ENCODE measurements around the gene NEURL1.
"Not testable (repeated sequence)": the region's sequence is repeated elsewhere in the genome, so short reads cannot be mapped to it uniquely, and the experiment has no call there.

Gene NEURL1

GRCh38 chr10:103519798-103520197 lies 26.3 kb downstream of the NEURL1 start:
- no peak for DNase-seq

DNA sequence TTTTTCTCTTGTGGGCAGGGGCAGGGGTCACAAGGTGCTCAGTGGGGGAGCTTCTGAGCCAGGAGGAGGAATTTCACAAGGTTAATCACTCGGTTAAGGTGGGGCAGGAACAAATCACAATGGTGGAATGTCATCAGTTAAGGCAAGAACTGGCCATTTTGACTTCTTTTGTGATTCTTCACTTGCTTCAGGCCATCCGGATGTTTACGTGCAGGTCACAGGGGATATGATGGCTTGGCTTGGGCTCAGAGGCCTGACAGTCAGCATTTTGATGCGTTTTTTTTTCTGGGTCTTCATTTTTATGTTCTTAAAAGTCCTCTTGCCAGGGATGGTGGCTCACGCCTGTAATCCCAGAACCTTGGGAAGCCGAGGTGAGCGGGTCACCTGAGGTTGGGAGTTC lies 28.5 kb downstream of the NEURL1 start:
- not testable (repeated sequence) for DNase-seq

DNA sequence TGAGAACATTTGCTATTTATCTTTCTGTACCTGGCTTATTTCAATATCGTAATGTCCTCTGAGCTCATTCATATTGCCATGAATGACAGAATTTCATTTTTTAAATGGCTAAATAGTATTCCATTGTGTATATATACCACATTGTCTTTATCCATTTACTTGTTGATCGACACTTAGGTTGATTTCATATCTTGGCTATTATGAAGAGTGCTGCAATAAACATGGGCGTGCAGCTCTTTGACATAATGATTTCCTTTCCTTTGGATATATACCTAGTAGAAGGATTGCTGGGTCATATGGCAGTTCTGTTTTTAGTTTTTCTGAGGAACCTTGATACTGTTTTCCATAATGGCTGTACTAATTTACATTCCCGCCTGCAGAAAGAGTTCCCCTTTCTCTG lies 30.2 kb downstream of the NEURL1 start:
- DNase-seq = no peak

- DNase-seq = no peak
These were observed 32.4 kb downstream of the NEURL1 start for GRCh38 chr10:103525901-103526300.

DNA sequence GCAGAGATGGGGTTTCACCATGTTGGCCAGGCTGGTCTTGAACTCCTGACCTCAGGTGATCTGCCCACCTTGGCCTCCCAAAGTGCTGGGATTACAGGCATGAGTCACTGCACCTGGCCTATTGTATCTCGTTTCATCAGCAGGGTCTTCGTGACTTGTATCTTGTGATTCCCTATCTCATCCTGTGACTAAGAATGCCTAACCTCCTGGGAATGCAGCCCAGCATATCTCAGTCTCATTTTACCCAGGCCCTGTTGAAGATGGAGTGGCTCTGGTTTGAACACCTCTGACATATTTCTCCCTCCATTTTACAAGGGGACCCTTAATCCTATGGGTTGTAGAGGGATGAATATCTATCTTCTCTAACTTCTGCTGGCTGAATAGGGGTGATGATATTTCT lies 34.0 kb downstream of the NEURL1 start:
- not testable (repeated sequence) for DNase-seq

DNA sequence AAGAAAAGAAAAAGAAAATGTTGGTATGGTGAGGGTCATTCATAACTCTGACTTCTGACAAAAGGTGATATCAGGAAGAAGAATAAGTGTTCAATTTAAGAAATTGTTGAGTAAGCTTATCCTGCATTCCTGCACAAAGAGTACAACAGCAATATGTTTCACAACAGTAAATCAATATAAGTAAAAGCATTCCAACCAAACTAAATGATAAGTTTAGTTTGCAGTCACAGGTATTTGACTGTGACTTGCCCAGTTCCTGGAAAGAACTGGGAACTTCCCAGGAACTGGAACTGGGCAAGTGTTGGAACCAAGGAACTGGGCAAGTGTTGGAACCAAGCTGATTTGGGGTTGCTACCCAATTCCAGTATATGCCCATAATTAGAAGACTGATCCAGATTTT lies 35.0 kb downstream of the NEURL1 start:
- DNase-seq = no peak

- DNase-seq = no peak
These were observed 36.0 kb downstream of the NEURL1 start for GRCh38 chr10:103529539-103529938.

- DNase-seq = no peak
These were observed 40.3 kb downstream of the NEURL1 start for GRCh38 chr10:103533827-103534226.

- no peak for DNase-seq
These were observed 41.4 kb downstream of the NEURL1 start for GRCh38 chr10:103534621-103535498.

GRCh38 chr10:103535595-103535994 lies 42.1 kb downstream of the NEURL1 start:
- no peak for DNase-seq

- no peak for DNase-seq
These were observed 46.2 kb downstream of the NEURL1 start for GRCh38 chr10:103539751-103540150.

GRCh38 chr10:103540722-103541121 lies 47.2 kb downstream of the NEURL1 start:
- no peak for DNase-seq

- no peak for DNase-seq
These were observed 48.1 kb downstream of the NEURL1 start for GRCh38 chr10:103541616-103542015.

DNA sequence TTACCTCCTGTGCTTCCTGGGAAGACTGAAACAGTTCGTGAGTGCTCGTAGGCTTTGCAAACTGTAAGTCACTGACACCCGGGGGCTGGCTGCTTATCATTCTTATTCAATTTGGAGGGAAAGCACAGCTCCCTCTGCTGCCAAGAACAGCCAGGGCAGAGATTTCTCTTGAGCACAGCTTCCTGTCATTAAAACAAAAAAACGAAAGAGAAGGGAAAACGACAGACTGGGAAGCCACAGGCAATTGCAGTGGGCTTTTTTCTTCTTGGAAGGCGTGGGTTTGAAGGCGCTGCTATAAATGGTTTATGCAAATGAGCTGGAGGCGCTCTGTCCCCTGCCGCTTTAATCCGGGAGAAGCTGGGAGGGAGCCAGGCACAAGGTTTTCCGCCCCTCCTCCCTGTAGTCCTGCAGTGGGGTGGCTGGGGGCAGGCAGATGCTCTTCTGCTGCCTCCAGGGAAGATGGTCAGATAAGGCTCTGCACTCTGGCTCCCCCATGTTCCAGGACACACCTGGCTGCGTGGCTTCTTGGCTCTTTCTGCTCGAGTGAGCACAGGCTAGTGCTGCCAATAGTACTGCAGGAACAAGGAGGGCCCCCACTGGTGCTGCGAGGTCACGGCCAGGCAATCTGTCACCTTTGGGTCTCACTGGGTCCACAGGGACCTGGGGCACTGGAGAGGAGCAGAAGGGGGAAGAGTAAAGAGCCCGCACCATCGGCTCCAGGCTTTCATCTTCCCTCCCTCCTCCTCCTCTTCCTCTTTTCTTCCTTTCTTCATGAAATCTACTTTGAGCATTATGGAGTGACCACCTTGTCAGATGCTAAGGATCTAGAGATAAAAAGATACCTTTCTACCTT lies 49.5 kb downstream of the NEURL1 start:
- peak; percentile 43 for DNase-seq

GRCh38 chr10:103543617-103544525 lies 50.4 kb downstream of the NEURL1 start:
- no peak for DNase-seq

- DNase-seq = no peak
These were observed 51.3 kb downstream of the NEURL1 start for GRCh38 chr10:103544657-103545310.

DNA sequence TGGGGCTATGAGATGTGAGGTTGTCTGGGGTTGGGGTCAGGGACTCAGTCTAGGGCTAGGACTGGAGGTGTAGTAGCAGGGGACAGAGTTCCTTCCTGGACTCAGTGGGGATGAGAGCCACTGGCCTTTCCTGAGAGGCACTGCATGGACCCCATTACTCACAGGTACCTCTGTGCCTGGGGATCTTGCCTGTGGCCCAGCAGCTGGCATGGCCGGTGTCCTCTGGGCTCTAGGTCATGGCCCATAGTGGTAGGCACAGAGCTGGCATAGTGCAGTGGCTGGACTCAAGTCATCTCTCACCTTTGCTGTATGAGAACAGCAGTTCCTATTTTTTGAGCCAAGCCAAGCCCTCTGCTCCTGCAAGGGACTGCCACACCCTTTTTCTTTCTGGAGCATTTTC lies 51.9 kb downstream of the NEURL1 start:
- DNase-seq = no peak

- no peak for DNase-seq
These were observed 52.3 kb downstream of the NEURL1 start for GRCh38 chr10:103545771-103546281.

DNA sequence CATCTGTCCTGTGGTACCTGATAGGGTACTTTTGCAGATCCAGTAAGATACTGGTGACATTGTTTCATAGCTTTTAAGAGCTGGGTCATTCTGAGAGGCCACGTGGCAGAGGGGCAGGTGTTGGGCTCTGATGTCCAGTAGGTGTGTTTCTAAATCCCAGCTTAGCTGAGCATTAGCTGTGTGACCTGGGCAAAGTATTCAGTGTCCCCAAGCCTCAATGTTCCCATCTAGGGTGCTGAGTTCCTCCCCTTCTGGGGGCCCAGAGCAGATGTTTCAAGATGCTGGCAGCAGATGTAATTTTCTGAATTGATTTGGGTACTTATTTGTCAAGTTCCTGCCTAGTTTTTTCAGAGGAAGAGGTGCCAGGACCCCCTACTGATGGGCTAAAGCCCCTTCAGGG lies 52.9 kb downstream of the NEURL1 start:
- no peak for DNase-seq

- DNase-seq = no peak
These were observed 54.0 kb downstream of the NEURL1 start for GRCh38 chr10:103547391-103547946.

DNA sequence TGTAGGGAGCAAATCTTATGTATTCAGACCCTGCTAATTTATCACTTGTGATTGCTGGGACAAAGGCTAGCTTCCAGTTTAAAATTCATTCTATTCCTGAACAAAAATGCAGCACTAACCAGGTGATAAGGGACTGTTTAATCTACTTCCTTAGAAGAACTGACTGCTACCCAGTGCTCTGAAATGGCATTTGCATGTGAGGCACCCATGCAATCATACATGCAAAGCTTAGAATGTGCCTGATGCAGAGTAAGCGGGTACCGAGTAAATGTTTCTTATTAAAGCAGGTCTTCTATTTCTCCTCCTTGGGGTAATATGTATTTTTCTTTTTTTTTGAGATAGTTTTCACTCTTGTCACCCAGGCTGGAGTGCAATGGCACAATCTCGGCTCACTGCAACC lies 54.5 kb downstream of the NEURL1 start:
- DNase-seq = no peak

Data from activated CD4-positive, alpha-beta T cell treated with anti-CD3 and anti-CD28 coated beads for 48 hours (primary cell).